MCF 10A (cell line): ENCODE measurements around the gene PGLYRP1. TPM values are rescaled to one million over a fixed set of nuclear protein-coding genes. Genes with fewer than 3 reads are reported as not detected.

ENCODE experiments used
- BruUV-seq: library from RNA; stranded (reverse); fragments of 400-500 nt; replicated peaks from 2 replicates; lab custom pipeline; 2021; lab: Mats Ljungman, UMichigan
- CTCF ChIA-PET: fragments of 300-600 bp; sonication (Branson Sonifier 250); formaldehyde crosslinking; extraction: SDS; loops from one replicate; lab custom pipeline; 2021; ENCODE audit warnings: antibody characterized with exemption, inconsistent platforms; lab: Yijun Ruan, JAX
- POLR2A ChIA-PET: fragments of 300-600, 350-650 bp; sonication (Branson Sonifier 250); formaldehyde crosslinking; extraction: SDS; loops from one replicate; lab custom pipeline; 2020; ENCODE audit warnings: antibody characterized with exemption, inconsistent platforms; lab: Yijun Ruan, JAX
- DNase-seq: peaks from one replicate; pipeline ENCODE4 v3.0.0-alpha.2; 2018; ENCODE audit not compliant: unreplicated experiment
- H3K27ac Mint-ChIP-seq: one replicate; pipeline ENCODE4 v1.8.0; 2022; ENCODE audit warnings: mild to moderate bottlenecking, low read depth, mixed read lengths; ENCODE audit not compliant: unreplicated experiment
- H3K27me3 Mint-ChIP-seq: one replicate; pipeline ENCODE4 v1.8.0; 2022; ENCODE audit warnings: mixed read lengths; ENCODE audit not compliant: insufficient read depth, unreplicated experiment
- H3K36me3 Mint-ChIP-seq: one replicate; pipeline ENCODE4 v1.8.0; 2022; ENCODE audit warnings: mild to moderate bottlenecking, moderate library complexity, mixed read lengths; ENCODE audit not compliant: insufficient read depth, unreplicated experiment
- H3K4me1 Mint-ChIP-seq: one replicate; pipeline ENCODE4 v1.8.0; 2022; ENCODE audit warnings: mixed read lengths; ENCODE audit not compliant: insufficient read depth, unreplicated experiment
- H3K4me3 Mint-ChIP-seq: one replicate; pipeline ENCODE4 v1.8.0; 2022; ENCODE audit warnings: mild to moderate bottlenecking, moderate library complexity, mixed read lengths; ENCODE audit not compliant: unreplicated experiment
- H3K9me3 Mint-ChIP-seq: one replicate; pipeline ENCODE4 v1.8.0; 2022; ENCODE audit warnings: mixed read lengths; ENCODE audit not compliant: unreplicated experiment
- CTCF ChIP-seq: fragments of 200-600 bp; IDR thresholded peaks from one replicate; pipeline ENCODE4 v1.8.0; 2022; ENCODE audit warnings: antibody characterized with exemption, mild to moderate bottlenecking; ENCODE audit not compliant: unreplicated experiment
- intact Hi-C: fragments of 100-400 bp; cut with micrococcal nuclease; formaldehyde crosslinking; loops from 2 replicates; pipeline ENCODE4 v1.14.1; 2022
- total RNA-seq: library from RNA; stranded (reverse); gene quantifications from 2 replicates; pipeline ENCODE4 v1.2.3, GENCODE V29; 2022

Gene PGLYRP1
- total RNA-seq, 1 experiment from 2014 or later = not detected

DNA sequence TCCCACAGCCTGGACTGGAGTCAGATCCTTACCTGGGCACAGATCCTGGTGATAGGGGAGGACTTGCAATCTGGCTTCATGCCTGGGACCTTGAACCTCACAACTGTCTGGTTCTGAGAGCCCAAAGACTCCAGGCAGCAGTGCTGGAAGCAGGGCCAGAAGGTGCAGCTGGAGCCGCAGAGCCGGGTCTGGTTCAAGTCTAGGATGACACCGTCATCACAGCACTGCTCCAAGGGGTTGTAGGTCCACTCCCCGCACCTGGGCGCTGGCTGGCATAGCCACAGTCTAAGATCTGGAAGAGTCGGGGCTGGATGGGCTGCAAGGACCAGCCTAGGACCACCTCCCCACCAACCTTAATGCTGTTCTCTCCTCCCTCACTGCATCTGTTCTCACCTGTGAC, 17.3 kb upstream of the PGLYRP1 start:
- H3K27ac Mint-ChIP-seq = no peak overlapping the region
- no peak overlapping the region for H3K4me3 Mint-ChIP-seq
- TF ChIP-seq CTCF = no peak
- H3K9me3 Mint-ChIP-seq = no peaks in the 10 kb centered on the region
- ChIA-PET POLR2A (interaction anchor here (0.5 to 3.5 kb wide), 4 partner anchors 22 to 104 kb away, joined by 3 to 17 read pairs (median 6); no protein-coding TSS in a partner anchor), CTCF (interaction anchor here (0.5 to 4.2 kb wide), 7 partner anchors 11 to 307 kb away, joined by 3 to 28 read pairs (median 6); no protein-coding TSS in a partner anchor)
- DNase-seq = no peak
- intact Hi-C loops = no loop called here
- BruUV-seq = no TSS peak
- peaks cover 37% of the 10 kb centered on the region for H3K27me3 Mint-ChIP-seq
- no peaks in the 10 kb centered on the region for H3K36me3 Mint-ChIP-seq
- peaks cover 12% of the 10 kb centered on the region for H3K4me1 Mint-ChIP-seq

- H3K36me3 Mint-ChIP-seq = no peaks in the 10 kb centered on the region
- no peak overlapping the region for H3K27ac Mint-ChIP-seq
- intact Hi-C loops = no loop called here
- H3K9me3 Mint-ChIP-seq = no peaks in the 10 kb centered on the region
- TF ChIP-seq CTCF = no peak
- H3K4me1 Mint-ChIP-seq = peaks cover 12% of the 10 kb centered on the region
- H3K27me3 Mint-ChIP-seq = peaks cover 13% of the 10 kb centered on the region
- no TSS peak for BruUV-seq
- CTCF ChIA-PET = interaction anchor here (0.7 to 2.2 kb wide), 4 partner anchors 15 to 152 kb away, joined by 3 to 9 read pairs (median 3); no protein-coding TSS in a partner anchor
- POLR2A ChIA-PET = interaction anchor here (0.7 to 1.1 kb wide), 3 partner anchors 29 to 43 kb away, joined by 3 to 5 read pairs (median 3); no protein-coding TSS in a partner anchor
- no peak overlapping the region for H3K4me3 Mint-ChIP-seq
- no peak for DNase-seq
Measured at GRCh38 chr19:46036744-46037128, 13.9 kb upstream of the PGLYRP1 start.

- intact Hi-C loops = no loop called here
- DNase-seq = no peak
- TF ChIP-seq CTCF = no peak
- no peak overlapping the region for H3K27ac Mint-ChIP-seq
- peaks cover 8% of the 10 kb centered on the region for H3K4me1 Mint-ChIP-seq
- CTCF ChIA-PET = interaction anchor here (1.0 to 2.2 kb wide), 3 partner anchors 41 to 43 kb away, joined by 3 to 9 read pairs (median 4); no protein-coding TSS in a partner anchor
- H3K4me3 Mint-ChIP-seq = no peak overlapping the region
- H3K36me3 Mint-ChIP-seq = no peaks in the 10 kb centered on the region
- H3K27me3 Mint-ChIP-seq = peaks cover 11% of the 10 kb centered on the region
- no TSS peak for BruUV-seq
- POLR2A ChIA-PET = interaction anchor here (1.0 to 1.1 kb wide), 2 partner anchors 30 to 32 kb away, joined by 3 to 5 read pairs; no protein-coding TSS in a partner anchor
- no peaks in the 10 kb centered on the region for H3K9me3 Mint-ChIP-seq
Measured at GRCh38 chr19:46035986-46036743, 13.3 kb upstream of the PGLYRP1 start.

DNA sequence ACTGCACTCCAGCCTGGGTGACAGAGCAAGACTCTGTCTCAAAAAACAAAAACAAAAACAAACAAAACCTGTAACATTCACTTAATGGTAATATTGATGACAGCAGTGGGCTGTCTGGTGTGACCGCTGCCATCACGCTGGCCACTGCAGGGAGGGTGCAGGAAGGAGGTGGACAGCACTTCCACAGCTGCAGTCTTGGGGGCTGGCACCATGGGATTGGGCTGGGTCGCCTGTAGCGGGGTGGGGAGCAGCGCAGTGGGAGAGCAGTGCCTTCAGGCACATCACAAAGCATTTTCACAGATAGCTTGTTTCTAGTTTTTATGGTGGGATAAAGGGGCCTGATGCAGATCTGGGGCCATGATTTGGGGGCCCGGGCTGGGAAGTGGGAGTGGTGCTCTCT, 12.7 kb upstream of the PGLYRP1 start:
- intact Hi-C loops = no loop called here
- peaks cover 11% of the 10 kb centered on the region for H3K27me3 Mint-ChIP-seq
- no TSS peak for BruUV-seq

More for the DNA sequence above, 12.7 kb upstream of the PGLYRP1 start:
- no peak overlapping the region for H3K27ac Mint-ChIP-seq
- ChIA-PET POLR2A (no interaction called here), CTCF (interaction anchor here (1.0 to 2.2 kb wide), 3 partner anchors 30 to 43 kb away, joined by 4 to 9 read pairs (median 5); no protein-coding TSS in a partner anchor)
- no peak for TF ChIP-seq CTCF
- no peak overlapping the region for H3K4me3 Mint-ChIP-seq
- DNase-seq = no peak
- H3K4me1 Mint-ChIP-seq = peaks cover 6% of the 10 kb centered on the region
- H3K36me3 Mint-ChIP-seq = no peaks in the 10 kb centered on the region
- no peaks in the 10 kb centered on the region for H3K9me3 Mint-ChIP-seq
